Measurements from ENCODE around the gene NFAM1.

Gene NFAM1

GRCh38 chr22:42414565-42415303 is 17.5 kb downstream of the NFAM1 start:
- no peak for DNase-seq (ENCODE audit: low spot score)

DNA sequence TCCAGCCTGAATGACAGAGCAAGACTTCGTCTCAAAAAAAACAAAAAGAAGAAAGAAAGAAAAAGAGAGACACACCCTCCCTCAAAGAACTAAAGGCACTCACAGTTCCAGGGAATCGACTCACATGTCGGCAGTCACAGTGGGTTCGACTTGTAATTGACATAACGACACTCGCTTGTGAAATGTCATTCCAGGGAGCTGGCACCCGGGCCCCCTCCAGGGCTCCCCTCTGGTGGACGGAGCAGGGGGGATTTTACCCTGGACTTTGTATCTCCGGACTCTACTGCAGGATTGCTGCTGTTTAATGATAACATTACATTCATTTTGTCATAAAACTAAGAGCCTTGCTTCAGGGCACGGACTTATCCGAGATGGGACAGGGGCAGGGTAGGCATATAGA is 18.2 kb downstream of the NFAM1 start:
- DNase-seq (ENCODE audit: low spot score): no peak

GRCh38 chr22:42412744-42413333 is 19.4 kb downstream of the NFAM1 start:
- DNase-seq (ENCODE audit: low spot score): no peak

DNA sequence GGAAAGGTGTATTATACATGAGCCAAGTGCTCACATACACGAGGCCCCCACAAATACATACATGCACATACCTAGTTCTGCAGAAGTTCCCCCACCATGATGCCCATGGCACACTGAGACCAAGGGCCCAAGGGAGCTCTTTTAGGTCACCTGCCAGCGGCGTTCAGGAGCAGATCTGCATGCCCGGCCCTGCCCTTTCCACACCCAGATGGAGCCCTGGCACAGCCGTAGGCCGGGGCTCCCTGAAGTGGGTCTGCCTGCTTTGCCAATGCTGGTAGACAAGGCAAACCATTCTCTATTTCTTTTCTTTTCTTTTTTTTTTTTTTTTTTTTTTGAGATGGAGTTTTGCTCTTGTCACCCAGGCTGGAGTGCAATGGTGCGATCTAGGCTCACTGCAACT is 21.5 kb downstream of the NFAM1 start:
- DNase-seq (ENCODE audit: low spot score): no peak

DNA sequence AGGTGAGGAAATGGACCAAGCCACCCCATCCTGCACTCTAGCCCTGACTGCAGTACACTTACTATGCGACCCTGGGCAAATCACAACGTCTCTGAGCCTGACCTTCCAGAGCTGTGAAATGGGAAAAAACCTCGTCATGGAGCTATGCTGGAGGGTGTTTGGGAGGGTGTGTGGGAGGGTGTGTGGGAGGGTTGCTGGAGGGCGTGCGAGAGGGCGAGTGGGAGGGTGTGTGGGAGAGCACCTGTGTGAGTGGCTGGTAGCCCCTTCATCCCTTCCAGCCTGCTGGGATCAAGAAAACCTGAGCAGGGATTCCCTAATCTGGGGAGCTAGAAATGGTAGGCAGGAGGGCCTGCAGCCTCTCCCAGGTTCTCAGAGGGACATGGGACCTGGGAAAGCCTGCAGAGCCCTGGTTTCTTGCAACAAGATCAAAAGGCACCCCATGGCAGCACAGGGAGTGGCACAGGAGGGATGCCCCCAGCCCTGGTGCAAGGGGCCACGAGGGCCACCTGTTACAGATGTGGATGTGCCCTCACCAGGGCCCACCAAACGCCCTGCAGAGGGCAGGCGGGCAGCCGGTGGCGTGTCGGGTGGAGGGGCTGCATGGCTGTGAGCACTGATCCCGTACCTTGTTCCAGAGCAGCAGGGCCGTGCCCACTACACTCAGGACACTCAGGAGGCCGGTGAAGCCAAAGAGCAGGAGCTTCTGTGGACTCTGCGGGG is 23.2 kb downstream of the NFAM1 start:
- DNase-seq (ENCODE audit: low spot score): no peak

DNA sequence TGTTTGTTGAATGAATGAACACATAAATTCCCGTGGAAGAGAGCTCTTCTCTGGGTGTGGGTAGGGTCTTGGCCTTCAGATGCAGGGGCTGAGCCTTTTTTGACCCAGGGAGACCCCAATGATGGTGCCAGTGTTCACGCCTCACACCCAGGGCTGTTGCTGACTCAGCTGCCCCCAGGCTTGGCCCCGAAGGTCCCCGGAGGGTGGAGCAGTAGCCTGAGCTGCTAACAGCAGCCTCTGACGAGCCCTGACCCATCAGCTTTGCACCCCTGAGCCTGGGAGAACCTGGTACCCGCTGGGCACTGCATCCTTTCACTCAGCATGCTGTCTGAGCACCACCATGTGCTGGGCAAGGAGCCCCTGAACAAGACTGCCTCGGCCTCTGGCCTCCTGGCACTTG is 23.9 kb downstream of the NFAM1 start:
- no peak for DNase-seq (ENCODE audit: low spot score)

- DNase-seq (ENCODE audit: low spot score): no peak
Observed at GRCh38 chr22:42404266-42404665, 27.9 kb downstream of the NFAM1 start.

GRCh38 chr22:42401535-42402334 is 30.5 kb downstream of the NFAM1 start:
- no peak for DNase-seq (ENCODE audit: low spot score)

GRCh38 chr22:42400811-42401534 is 31.2 kb downstream of the NFAM1 start:
- no peak for DNase-seq (ENCODE audit: low spot score)

DNA sequence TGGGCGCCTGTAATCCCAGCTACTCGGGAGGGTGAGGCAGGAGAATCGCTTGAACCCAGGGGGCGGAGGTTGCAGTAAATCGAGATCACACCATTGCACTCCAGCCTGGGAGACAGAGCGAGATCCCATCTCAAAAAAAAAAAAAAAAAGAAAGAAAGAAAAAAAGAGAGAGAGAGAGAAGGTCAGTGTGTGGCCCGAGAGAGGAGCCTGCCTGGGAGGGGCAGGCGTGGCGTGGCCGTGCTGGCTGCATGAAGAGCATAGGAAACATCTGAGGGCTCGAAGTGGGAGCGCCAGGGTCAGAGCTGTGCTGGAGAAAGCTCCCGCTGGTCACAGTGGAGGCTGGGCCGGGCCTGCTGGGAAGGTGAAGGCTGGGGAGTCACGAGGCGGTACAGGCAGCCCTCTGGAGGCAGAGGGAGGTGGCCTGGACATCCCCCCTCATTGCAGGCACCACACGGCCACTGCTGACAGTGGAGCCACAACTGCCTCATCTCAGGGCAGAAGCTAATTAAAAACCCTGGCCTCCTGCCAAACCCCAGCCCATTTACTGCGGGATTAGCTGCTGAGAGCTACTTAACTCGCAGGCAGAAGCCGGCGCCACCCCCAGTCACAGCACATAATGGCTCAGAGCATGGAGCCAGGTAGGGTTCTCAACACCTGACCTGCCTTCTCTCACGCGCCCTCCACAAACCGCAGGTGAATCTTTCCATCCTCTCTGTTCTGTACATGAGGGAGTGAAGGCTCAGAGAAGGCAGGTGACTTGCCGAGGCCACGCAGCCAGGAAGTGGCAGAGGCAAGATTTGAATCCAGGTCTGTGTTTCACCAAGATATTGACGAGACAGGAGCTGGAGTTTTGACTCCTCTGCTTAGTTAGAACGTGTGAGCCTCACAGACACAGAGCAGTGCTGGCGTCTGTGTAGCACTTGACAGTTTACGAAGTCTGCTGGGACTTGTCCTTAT is 32.6 kb downstream of the NFAM1 start:
- DNase-seq (ENCODE audit: low spot score): no peak

GRCh38 chr22:42397332-42398249 is 34.6 kb downstream of the NFAM1 start:
- DNase-seq (ENCODE audit: low spot score): no peak

- no peak for DNase-seq (ENCODE audit: low spot score)
Observed at GRCh38 chr22:42396621-42397331, 35.4 kb downstream of the NFAM1 start.

DNA sequence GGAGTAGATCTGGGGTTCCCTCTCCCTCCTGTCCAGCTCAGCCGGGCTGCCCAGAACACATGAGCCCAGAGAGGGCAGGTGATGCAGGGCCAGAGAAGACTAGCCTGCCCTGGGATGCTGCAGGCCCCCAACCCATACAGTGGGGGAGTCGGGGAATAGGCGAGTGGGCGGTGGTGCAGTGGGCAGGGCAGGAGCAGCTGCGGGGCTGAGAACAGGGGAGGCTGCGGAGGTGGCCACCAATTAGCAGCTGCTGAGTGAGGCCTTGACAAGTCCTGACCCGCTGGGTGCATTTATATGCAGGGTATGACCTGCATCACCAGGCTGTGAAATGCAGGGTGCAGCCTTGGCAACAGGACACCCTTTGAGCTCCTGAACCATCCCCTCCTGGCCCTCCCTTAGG is 43.1 kb downstream of the NFAM1 start:
- no peak for DNase-seq (ENCODE audit: low spot score)

DNA sequence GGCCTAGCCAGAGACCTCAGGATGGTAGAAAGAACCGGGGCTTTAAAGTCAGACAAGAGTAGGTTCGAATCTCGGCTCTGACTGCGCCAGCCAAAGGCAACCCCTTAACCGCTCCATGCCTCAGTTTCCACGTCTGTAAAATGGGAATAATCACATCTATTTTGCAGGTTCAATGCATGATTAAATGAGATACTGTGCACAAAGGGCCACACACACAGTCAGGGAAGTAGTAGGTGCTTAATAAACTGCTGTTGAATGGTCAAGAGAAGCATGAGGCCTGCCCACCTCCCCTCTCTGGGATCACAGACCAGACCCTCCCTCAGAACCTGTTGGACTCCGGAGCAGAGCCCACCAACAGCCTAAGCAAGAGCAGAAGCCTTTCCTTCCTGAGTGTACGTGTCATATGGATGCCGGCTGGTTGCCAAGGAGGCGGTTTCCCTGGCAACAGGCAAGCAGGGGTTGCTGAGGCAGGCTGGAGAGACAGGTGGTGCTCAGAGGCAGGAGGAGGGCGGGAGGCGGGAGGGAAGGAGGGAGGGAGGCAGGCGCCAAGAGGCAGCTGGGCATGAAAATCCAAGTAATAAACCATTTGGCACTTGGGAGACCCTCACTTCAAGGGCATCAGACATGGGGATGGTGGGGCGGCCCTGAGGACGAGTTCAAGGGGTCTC is 43.9 kb downstream of the NFAM1 start:
- peak; percentile 85 for DNase-seq (ENCODE audit: low spot score)

DNA sequence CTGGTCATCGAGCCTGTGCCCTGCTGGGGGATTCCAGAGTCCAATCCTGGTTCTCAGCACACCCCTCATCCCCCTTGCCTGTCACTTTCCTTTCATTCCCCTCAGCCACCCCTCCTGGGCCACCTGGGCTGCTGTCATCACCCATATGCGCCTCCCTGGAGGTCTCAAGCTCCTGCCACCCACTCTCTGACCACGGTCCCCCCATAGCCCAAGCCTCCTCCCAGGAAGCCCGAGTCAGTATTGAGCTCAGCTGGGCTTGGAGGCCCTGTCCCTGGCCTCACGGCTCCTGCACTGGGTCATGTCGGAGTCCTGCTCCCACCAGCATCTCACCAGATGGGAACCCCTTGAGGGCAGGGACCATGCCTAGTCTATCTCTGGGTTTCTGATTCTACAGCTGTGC is 44.6 kb downstream of the NFAM1 start:
- DNase-seq (ENCODE audit: low spot score): no peak

GRCh38 chr22:42385696-42386095 is 46.5 kb downstream of the NFAM1 start:
- no peak for DNase-seq (ENCODE audit: low spot score)

DNA sequence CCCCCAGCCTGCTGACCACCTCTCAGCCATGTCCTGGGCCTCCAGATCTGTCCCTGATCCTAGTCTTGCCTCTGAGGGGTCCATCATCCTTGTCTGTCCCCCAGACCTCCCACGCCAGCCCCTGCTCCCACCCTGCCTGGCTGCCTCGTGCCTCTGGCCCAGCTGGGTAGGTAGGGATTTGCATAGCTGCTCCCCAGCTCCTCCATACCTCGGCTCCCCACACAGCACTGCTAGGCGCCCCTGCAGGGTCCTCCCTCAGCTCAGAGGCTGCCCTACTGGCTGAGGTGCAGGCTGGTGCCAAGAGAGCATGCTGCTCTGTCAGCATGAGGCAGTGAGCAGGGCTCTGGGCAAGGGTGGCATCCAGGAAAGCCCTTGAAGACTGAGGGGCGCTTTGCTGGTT is 47.7 kb downstream of the NFAM1 start:
- DNase-seq (ENCODE audit: low spot score): no peak

- no peak for DNase-seq (ENCODE audit: low spot score)
Observed at GRCh38 chr22:42383851-42384417, 48.3 kb downstream of the NFAM1 start.
